IMR-90 (cell line): ENCODE measurements around the gene FITM1. TPM values are rescaled to one million over a fixed set of nuclear protein-coding genes. Genes with fewer than 3 reads are reported as not detected.

Experiments used
- ATAC-seq: fragments of 200-7000 bp; cut with Tn5 transposase; 2 replicates; pipeline ENCODE4 v1.9.1; 2020; ENCODE audit warnings: low read depth, mild to moderate bottlenecking, moderate library complexity
- BruUV-seq: library from RNA; stranded (reverse); fragments of 400-500 nt; replicated peaks from 2 replicates; lab custom pipeline; 2021; lab: Mats Ljungman, UMichigan
- CTCF ChIA-PET: fragments of 300-600 bp; formaldehyde crosslinking; extraction: SDS; loops from one replicate; lab custom pipeline; 2021; ENCODE audit warnings: antibody characterized with exemption; lab: Yijun Ruan, JAX
- POLR2A ChIA-PET: fragments of 300-600 bp; sonication (Branson Sonifier 250); formaldehyde crosslinking; loops from one replicate; lab custom pipeline; 2022; ENCODE audit warnings: antibody characterized with exemption; ENCODE audit not compliant: unreplicated experiment; lab: Charles Lee
- DNase-seq: peaks from one replicate; pipeline ENCODE4 v3.0.0; 2013
- H2AFZ ChIP-seq: replicated peaks from 2 replicates; pipeline ENCODE3; 2013; ENCODE audit warnings: low read length, mild to moderate bottlenecking; ENCODE audit not compliant: poor library complexity
- H2AK5ac ChIP-seq: 2 replicates; pipeline ENCODE4 v1.6.1; 2013; ENCODE audit warnings: low read depth, low read length, inconsistent platforms
- H2AK9ac ChIP-seq: replicated peaks from 2 replicates; pipeline ENCODE3; 2013; ENCODE audit warnings: mild to moderate bottlenecking, low read depth, low read length, moderate library complexity; ENCODE audit not compliant: poor library complexity
- H2BK120ac ChIP-seq: 2 replicates; pipeline ENCODE4 v1.6.1; 2013; ENCODE audit warnings: low read depth, low read length, inconsistent platforms
- H2BK15ac ChIP-seq: 3 replicates; pipeline ENCODE4 v1.6.1; 2013; ENCODE audit warnings: low read depth, low read length, inconsistent platforms
- H2BK20ac ChIP-seq: 2 replicates; pipeline ENCODE4 v1.6.1; 2013; ENCODE audit warnings: low read depth, mild to moderate bottlenecking, inconsistent platforms, low read length, moderate library complexity
- H2BK5ac ChIP-seq: 2 replicates; pipeline ENCODE4 v1.6.1; 2013; ENCODE audit warnings: mild to moderate bottlenecking, low read depth, low read length, inconsistent platforms; ENCODE audit not compliant: poor library complexity, severe bottlenecking
- H3K14ac ChIP-seq: replicated peaks from 2 replicates; pipeline ENCODE4 v1.6.1; 2013; ENCODE audit warnings: low read depth, low read length, inconsistent platforms
- H3K18ac ChIP-seq: 2 replicates; pipeline ENCODE4 v1.6.1; 2013; ENCODE audit warnings: low read depth, low read length, control low read depth
- H3K23ac ChIP-seq: 2 replicates; pipeline ENCODE4 v1.6.1; 2013; ENCODE audit warnings: low read depth, low read length, inconsistent platforms
- H3K27ac ChIP-seq: 2 replicates; pipeline ENCODE4 v1.5.1; 2013; ENCODE audit warnings: mild to moderate bottlenecking, control low read depth, low read length; ENCODE audit not compliant: insufficient read depth
- H3K27me3 ChIP-seq: 2 replicates; pipeline ENCODE4 v1.6.1; 2013; ENCODE audit warnings: low read length; ENCODE audit not compliant: control insufficient read depth, insufficient read depth
- H3K36me3 ChIP-seq: 2 replicates; pipeline ENCODE4 v1.6.1; 2013; ENCODE audit warnings: low read length, mixed read lengths; ENCODE audit not compliant: control insufficient read depth, insufficient read depth
- H3K4ac ChIP-seq: 2 replicates; pipeline ENCODE4 v1.6.1; 2013; ENCODE audit warnings: low read depth, low read length, inconsistent platforms
- H3K4me1 ChIP-seq: 2 replicates; pipeline ENCODE4 v1.6.1; 2013; ENCODE audit warnings: low read length, mixed read lengths; ENCODE audit not compliant: control insufficient read depth, insufficient read depth
- H3K4me2 ChIP-seq: 2 replicates; pipeline ENCODE4 v1.6.1; 2013; ENCODE audit warnings: low read depth, mild to moderate bottlenecking, control low read depth, low read length, moderate library complexity
- H3K4me3 ChIP-seq: 2 replicates; pipeline ENCODE4 v1.5.1; 2013; ENCODE audit warnings: low read depth, mild to moderate bottlenecking, control low read depth, low read length, moderate library complexity; ENCODE audit not compliant: insufficient read depth
- H3K56ac ChIP-seq: 2 replicates; pipeline ENCODE4 v1.6.1; 2013; ENCODE audit warnings: low read length, inconsistent platforms; ENCODE audit not compliant: insufficient read depth; ENCODE audit errors: extremely low read depth
- H3K79me1 ChIP-seq, 2 experiments: 2 replicates each; pipeline ENCODE4 v1.6.1; 2013; ENCODE audit warnings: low read length in 2 of 2, inconsistent platforms in 1 of 2, low read depth in 1 of 2
- H3K9ac ChIP-seq: 2 replicates; pipeline ENCODE4 v1.6.1; 2013; ENCODE audit warnings: low read depth, low read length, control low read depth
- H3K9me1 ChIP-seq: 2 replicates; pipeline ENCODE4 v1.6.1; 2013; ENCODE audit warnings: low read length, inconsistent platforms; ENCODE audit not compliant: insufficient read depth
- H3K9me3 ChIP-seq: 2 replicates; pipeline ENCODE4 v1.6.1; 2013; ENCODE audit warnings: low read length; ENCODE audit not compliant: control insufficient read depth, insufficient read depth
- H4K20me1 ChIP-seq: 2 replicates; pipeline ENCODE4 v1.6.1; 2013; ENCODE audit warnings: low read length, inconsistent platforms; ENCODE audit not compliant: insufficient read depth
- H4K5ac ChIP-seq: 2 replicates; pipeline ENCODE4 v1.6.1; 2013; ENCODE audit warnings: mild to moderate bottlenecking, low read depth, low read length, control low read depth
- H4K8ac ChIP-seq, 2 experiments: 2 replicates each; pipeline ENCODE4 v1.6.1; 2013; ENCODE audit warnings: low read depth in 2 of 2, low read length in 2 of 2, control low read depth in 1 of 2, inconsistent platforms in 1 of 2
- H4K91ac ChIP-seq: 2 replicates; pipeline ENCODE4 v1.6.1; 2013; ENCODE audit warnings: low read depth, low read length, inconsistent platforms; ENCODE audit not compliant: insufficient read depth
- BHLHE40 ChIP-seq: fragments of 150-350 bp; IDR thresholded peaks from 2 replicates; pipeline ENCODE4 v1.6.1; 2016; ENCODE audit warnings: mild to moderate bottlenecking, low read depth, low read length
- CEBPB ChIP-seq: IDR thresholded peaks from 2 replicates; pipeline ENCODE4 v1.6.1; 2012; ENCODE audit warnings: low read depth, low read length, improper control_type of control experiment
- CHD1 ChIP-seq: IDR thresholded peaks from 2 replicates; pipeline ENCODE4 v1.6.1; 2012; ENCODE audit warnings: low read depth, low read length, improper control_type of control experiment
- MAFK ChIP-seq: IDR thresholded peaks from 2 replicates; pipeline ENCODE4 v1.6.1; 2012; ENCODE audit warnings: low read depth, low read length, improper control_type of control experiment
- MAZ ChIP-seq: IDR thresholded peaks from 2 replicates; pipeline ENCODE4 v1.6.1; 2012; ENCODE audit warnings: low read depth, mild to moderate bottlenecking, low read length, improper control_type of control experiment, moderate library complexity, borderline replicate concordance
- POLR2A ChIP-seq: IDR thresholded peaks from 2 replicates; pipeline ENCODE4 v1.6.1; 2012; ENCODE audit warnings: mild to moderate bottlenecking, low read depth, low read length
- RCOR1 ChIP-seq: IDR thresholded peaks from 2 replicates; pipeline ENCODE4 v1.6.1; 2012; ENCODE audit warnings: mild to moderate bottlenecking, low read length, improper control_type of control experiment; ENCODE audit not compliant: insufficient replicate concordance
- SMC3 ChIP-seq: fragments of 150-350 bp; IDR thresholded peaks from 2 replicates; pipeline ENCODE4 v1.6.1; 2016; ENCODE audit warnings: low read depth, mild to moderate bottlenecking, antibody characterized with exemption, low read length, moderate library complexity
- WGBS, 2 experiments: methylation state at CpG; one replicate each; pipeline versions ENCODE4 v1.1.5 to v1.1.7; 2013; ENCODE audit warnings: missing lambda C conversion rate in 2 of 2; ENCODE audit not compliant: insufficient read length in 1 of 2; ENCODE audit errors: extremely low coverage in 2 of 2; 5-methylcytosine and 5-hydroxymethylcytosine counted together
- dilution Hi-C: fragments of 300-500 bp; cut with HindIII; formaldehyde crosslinking; loops from one replicate; pipeline ENCODE4 v1.14.3; 2018; ENCODE audit warnings: low sequenced_read_pairs; ENCODE audit not compliant: unreplicated experiment
- in situ Hi-C: fragments of 300-500 bp; cut with MboI; formaldehyde crosslinking; loops from 3 replicates; pipeline ENCODE4 v1.14.3; 2019; ENCODE audit warnings: low sequenced_read_pairs, inconsistent platforms, mixed read lengths
- intact Hi-C: fragments of 100-400 bp; cut with micrococcal nuclease; formaldehyde crosslinking; loops from 2 replicates; pipeline ENCODE4 v1.10.0; 2022
- polyA plus RNA-seq, 3 experiments: library from polyadenylated mRNA; depleted of rRNA; stranded (reverse); fragments of >200 nt; gene quantifications; 2 replicates each; pipeline ENCODE4 v1.2.3, GENCODE V29; 2012; ENCODE audit warnings: low replicate concordance in 1 of 3
- total RNA-seq: library from RNA; depleted of rRNA; stranded (reverse); fragments of >200 nt; gene quantifications from 2 replicates; pipeline ENCODE4 v1.2.3, GENCODE V29; 2012

FITM1 gene
- total and polyA plus RNA-seq, 2 of the 4 experiments (the other 2 are of a cell fraction) = not detected

GRCh38 chr14:24132976-24133375, 2.5 kb downstream of the FITM1 start:
- H3K9me1 ChIP-seq = peaks cover 12% of the 10 kb centered on the region
- H2AFZ ChIP-seq = no peak overlapping the region
- no TSS peak for BruUV-seq
- ATAC-seq (no peak), DNase-seq (no peak)
- no peak overlapping the region for H4K91ac ChIP-seq
- dilution Hi-C loops (no loop called here), in situ Hi-C loops (loop anchor here (10.0 to 25.0 kb wide), 3 partner anchors 302 to 1046 kb away; partner anchors contain the start of genes ACIN1, BCL2L2, C14orf119 and PABPN1), intact Hi-C loops (no loop called here)
- H3K4me2 ChIP-seq = no peak overlapping the region
- WGBS, 2 experiments = no CpG with 5 or more reads among the region's 2 CpGs
- H2AK5ac ChIP-seq = no peak overlapping the region
- H3K14ac ChIP-seq = no peak overlapping the region
- H3K23ac ChIP-seq = no peak overlapping the region
- H3K27ac ChIP-seq = no peak overlapping the region
- H4K5ac ChIP-seq = no peak overlapping the region
- no peak overlapping the region for H3K4me3 ChIP-seq
- H3K79me1 ChIP-seq = peaks cover 10 to 18% of the 10 kb centered on the region in 2 experiments; a peak in 3 of 4 replicates
- no peak overlapping the region for H4K8ac ChIP-seq
- no peak overlapping the region for H3K56ac ChIP-seq
- H2BK15ac ChIP-seq = no peak overlapping the region
- peaks cover 6% of the 10 kb centered on the region for H3K36me3 ChIP-seq
- no peak overlapping the region for H2BK120ac ChIP-seq
- POLR2A ChIA-PET = no interaction called here
- TF ChIP-seq MAZ (no peak), MAFK (no peak), POLR2A (no peak), SMC3 (no peak), RCOR1 (no peak), CEBPB (no peak), BHLHE40 (no peak), CHD1 (no peak)
- no peaks in the 10 kb centered on the region for H3K27me3 ChIP-seq
- H2BK5ac ChIP-seq = no peak overlapping the region
- H3K4ac ChIP-seq = no peak overlapping the region
- no peak overlapping the region for H3K18ac ChIP-seq
- H2BK20ac ChIP-seq = no peak overlapping the region
- no peak overlapping the region for H2AK9ac ChIP-seq
- peaks cover 8% of the 10 kb centered on the region; the same call in 1 of the 2 replicates for H3K4me1 ChIP-seq
- no peaks in the 10 kb centered on the region for H3K9me3 ChIP-seq
- CTCF ChIA-PET = no interaction called here
- 0 out of 2 replicates have a peak, but pooled peaks cover 6% of the 10 kb centered on the region for H4K20me1 ChIP-seq
- H3K9ac ChIP-seq = no peak overlapping the region
